Stimulated activated CD8-positive, alpha-beta memory T cell treated with anti-CD3 and anti-CD28 coated beads, Interleukin-7, amount 100 ng/mL, for 4 hours (primary cell): ENCODE measurements around the gene BOD1.

Source experiments
- DNase-seq, 2 donors: peaks; one replicate each; pipeline ENCODE4 v3.0.0-alpha.2; 2020; ENCODE audit warnings: low read depth in 2 of 2

BOD1 gene

DNA sequence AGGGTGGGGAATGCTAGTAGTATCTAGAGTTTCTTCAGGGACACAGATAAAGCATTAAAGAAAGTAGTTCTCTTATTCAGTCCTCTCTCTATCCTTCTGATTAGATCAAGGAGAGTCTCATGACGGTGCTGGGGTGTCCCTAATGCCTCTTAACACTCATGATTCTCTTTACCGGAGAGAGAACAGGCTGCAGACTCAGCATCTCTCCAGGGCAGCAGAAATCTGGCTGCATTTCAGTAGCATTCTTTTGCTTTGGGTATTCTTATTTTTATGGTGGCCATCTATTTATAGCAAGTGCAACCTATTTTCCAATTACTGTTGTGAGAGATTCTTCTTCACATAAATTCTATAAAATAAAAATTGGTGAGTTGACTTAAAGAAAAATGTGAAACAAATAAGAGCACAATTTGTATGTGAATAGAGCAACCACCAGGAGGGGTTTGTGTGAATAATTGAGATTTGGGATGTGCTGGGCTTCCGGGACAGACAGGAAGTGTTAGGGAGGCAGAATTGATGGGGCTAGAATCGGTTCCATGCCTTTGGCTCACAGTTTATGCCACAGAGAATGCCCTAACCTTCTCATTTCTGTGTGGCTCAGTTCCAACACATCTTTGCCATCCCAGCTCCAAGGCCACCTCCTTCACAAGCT is 23.8 kb upstream of the BOD1 start:
- DNase-seq = no peak

DNA sequence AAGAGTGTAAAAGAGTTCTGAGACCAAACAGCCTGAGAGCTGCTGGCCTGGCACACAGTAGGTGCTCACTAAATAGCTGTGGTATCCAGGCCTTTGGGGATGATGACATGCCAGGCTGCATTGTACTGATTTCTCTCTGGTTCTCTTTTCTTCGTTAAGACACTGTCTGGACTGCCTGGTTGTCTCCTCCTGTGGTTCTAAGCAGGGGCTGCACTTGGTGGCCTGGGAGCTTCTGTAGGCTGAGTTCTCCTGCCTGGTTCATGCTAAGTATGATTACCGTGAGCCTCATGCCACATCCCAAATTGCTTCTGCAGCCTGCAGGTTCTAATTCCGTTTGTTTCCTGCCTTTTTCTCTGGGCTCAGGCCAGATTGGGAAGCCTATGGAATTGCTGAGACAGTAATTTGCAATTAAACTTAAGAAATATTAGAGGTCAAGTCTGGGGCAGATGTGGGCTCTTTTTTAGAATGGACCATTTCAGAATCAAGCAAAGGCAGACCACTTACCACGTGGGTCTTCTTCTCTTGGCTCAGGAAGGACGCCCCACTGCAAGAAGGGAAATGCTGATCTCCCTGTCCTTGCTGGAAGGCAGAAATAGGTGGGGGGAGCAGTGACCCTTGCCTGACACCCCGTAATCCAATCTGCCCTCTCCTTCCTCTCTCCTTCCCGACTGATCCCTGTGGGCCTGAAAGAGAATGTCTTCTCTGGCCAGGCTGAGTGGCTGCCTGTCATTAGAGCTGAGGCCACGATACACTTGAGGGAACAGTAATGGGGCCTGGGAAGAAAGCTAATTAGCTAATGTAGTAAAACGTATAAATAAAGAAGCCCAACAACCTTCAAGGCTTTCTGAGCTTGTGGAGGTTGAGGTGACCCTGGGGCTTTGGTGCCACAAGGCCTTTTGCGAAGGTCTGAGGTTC is 21.9 kb upstream of the BOD1 start:
- no peak for DNase-seq

DNA sequence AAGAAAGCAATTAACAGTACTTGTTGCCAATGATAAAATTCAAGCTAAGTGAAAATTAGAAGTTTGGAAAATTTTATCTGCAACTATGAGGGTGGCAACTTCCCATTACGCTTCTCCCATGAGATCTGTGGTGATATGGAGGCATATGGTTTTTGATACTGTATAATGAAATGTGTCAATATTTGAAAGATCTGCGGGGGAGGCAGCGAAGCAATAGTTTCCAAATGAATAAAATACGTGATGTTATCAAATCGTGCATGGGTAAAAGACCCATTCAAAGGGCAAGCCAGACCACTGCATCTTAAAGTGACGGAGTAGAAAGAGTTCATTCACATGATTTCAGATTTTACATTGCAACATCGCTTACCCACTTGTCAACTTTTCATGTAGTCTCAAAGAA is 20.9 kb upstream of the BOD1 start:
- DNase-seq = no peak

DNA sequence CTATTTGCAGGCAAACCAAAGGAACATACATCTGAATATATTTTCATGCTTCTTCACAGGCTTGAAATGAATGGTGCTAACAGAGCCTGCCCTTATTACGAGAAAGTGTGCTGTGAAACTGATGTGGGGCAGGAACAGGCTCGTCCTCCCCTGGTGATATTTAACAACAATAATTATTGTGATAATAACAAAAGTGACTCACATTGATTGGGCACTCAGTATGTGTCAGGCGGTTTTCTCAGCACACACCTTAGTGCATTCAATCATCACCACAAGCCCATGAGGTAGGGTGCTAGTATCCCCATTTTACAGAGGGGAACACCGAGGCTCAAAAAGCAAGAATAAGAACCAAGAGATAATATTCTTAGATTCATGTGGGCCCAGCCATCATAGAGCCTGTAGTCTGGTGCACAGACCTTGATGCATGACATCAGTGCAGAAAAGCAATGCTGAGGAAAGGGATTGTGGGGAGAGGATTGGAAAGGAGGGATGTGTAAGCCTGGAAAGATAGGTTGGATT is 18.1 kb upstream of the BOD1 start:
- no peak for DNase-seq

DNA sequence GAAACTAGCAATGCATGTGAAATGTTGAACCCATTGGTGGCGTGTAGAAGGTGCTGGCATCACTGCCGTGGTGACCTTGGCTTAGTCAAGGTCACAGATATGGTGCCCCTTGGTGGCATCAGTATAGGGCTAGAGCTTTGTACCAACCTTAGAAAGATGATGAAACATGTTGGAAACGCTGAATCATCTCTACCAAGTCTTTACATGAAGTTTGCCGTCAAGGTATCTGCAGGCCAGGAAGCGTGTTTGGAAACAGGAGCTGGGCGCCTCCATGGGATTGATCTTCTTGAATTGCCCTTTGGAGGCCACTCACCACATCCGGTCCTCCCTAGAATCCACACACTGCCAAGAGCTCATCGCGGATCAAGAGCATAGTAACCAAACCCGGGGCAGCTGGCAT is 16.9 kb upstream of the BOD1 start:
- no peak for DNase-seq

DNA sequence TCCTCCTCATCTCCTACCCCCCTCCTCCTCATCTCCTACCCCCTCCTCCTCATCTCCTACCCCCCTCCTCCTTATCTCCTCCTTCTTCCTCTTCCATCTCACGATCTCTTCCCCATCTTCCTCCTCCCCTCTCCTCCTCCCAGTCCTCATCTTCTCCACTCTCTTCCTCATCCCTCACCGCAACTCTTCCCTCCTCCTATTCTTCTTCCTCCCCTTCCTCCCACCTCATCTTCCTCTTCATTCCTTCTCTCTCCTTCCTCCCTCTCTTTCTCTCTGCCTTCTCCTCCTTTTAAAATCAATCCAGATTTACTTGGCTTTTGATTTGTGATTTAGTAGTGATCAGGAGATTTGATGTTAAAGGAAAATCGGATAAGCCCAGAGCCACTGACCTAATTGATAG is 15.0 kb upstream of the BOD1 start:
- no peak for DNase-seq

DNA sequence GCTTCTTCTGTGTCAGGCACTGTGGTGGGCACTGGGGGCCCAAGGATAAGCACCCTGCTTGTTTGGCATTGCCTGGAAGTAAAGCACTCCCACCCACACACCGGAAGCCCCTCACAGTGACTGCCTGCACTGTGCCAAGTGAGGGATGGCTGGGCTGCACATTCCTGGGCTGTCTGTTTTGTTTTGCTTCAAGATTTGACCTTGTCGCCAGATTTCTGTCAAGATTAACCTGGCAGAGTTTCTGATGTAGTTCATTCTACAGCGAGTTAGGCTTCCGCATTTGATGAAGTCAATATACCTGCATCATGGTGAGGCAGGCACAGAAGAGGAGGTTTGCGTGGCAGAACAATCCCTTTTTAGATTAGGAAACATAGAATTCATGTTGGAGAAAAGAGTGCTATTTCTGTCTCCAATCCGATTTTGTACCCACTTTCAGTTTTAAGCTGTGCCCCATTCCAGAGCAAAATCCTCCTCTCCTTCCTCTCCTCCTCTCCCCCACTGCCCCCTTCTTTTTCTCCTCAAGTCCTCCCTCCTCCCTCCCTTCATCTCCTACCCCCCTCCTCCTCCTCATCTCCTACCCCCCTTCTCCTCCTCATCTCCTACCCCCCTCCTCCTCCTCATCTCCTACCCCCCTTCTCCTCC is 14.4 kb upstream of the BOD1 start:
- DNase-seq = no peak

DNA sequence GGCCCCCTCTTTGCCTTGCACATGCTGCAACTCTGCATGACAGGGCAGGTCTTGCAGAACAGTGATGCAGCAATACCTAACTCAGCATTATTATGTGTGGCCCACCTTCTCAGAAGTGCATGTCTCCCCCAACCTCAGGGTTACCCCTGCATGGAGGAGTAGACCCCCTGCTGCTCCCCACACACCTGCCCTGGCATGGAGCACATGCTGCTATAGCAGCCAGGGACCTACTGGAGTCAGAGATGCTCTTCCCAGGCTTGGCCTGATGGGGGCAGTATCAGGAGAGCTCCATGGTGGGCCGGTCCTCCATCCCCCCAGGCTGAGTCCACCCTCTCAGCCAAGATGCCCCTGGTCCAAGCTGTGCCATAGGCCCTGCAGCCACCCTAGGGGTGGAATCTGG is 13.2 kb upstream of the BOD1 start:
- DNase-seq = no peak

DNA sequence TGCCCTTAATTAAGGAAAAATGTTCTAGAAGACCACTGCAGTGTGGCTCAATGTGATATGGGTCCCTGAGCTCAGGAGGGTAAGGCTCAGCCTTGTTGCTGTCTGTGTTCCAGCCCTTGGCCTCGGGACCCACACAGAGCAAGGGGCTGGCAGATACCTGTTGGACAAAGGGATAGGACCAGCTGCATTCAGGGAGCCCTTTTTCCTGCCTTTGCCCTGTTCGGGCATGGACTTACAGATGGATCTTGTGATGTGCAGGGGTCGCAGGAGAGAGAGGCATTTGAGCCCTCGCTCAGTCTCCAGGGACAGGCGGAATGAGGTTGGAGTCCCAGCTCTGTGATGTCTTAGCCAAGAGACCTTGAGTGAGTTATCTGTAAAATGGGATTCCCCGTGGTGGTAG is 12.1 kb upstream of the BOD1 start:
- DNase-seq = no peak

DNA sequence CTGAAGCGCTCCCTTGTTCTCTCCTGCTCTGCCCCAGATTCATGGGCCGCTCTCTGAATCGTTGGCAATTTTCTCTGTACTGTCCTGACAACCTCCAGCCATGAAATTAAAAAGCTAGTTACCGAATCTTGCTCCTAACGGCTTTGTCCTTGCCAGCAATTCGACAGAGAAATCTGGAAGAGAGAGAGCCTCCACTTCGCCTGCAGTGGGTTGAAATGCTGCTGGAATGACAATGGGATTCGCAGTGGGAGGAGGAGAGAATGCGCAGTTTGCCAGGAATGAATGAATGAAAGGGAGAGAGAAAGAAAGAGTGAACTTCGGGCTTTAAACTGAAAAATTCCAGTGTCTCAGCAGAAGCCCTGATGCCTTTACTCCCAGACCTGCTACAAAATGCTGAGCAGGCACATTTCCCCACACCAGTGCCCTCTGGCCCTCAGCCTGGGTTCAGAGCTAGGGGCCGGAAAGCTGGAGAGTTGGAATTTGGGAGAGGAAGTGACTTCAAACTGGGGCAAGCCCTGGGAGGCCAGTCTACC is 11.5 kb upstream of the BOD1 start:
- no peak for DNase-seq

DNA sequence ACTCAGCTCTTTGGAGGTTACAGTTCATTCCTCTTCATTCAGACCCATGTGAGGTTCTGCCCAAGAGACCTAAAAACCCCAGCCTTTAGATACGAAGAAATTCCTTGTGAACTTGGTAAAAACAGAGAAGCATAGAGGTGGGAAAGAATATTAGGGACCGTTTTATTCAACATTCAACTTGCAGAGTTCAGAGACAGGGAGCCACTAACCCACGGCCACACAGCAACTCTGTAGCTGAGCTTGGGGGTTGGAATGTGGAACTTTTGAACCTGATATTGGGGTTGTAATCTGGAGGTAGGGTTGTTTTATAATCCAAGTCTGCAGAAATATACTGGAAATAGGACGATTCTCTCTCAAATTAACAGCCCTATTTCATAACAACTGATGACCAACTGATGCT is 10.8 kb upstream of the BOD1 start:
- DNase-seq = no peak

DNA sequence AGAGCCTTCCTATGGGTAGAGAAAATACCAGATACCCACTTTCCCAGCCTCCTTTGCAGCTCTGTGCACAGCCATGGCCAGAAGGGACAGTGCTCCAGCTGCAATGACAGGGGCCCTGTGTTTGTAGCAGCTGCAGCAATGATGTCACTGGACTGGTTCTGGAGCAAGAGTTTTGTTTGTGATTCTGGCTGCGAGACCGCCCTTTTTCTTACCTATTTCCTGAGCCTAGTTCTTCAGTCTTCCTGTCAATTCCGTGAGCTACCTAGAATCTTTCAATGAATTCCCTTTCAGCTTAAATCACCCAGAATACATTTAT is 10.0 kb upstream of the BOD1 start:
- DNase-seq = no peak

DNA sequence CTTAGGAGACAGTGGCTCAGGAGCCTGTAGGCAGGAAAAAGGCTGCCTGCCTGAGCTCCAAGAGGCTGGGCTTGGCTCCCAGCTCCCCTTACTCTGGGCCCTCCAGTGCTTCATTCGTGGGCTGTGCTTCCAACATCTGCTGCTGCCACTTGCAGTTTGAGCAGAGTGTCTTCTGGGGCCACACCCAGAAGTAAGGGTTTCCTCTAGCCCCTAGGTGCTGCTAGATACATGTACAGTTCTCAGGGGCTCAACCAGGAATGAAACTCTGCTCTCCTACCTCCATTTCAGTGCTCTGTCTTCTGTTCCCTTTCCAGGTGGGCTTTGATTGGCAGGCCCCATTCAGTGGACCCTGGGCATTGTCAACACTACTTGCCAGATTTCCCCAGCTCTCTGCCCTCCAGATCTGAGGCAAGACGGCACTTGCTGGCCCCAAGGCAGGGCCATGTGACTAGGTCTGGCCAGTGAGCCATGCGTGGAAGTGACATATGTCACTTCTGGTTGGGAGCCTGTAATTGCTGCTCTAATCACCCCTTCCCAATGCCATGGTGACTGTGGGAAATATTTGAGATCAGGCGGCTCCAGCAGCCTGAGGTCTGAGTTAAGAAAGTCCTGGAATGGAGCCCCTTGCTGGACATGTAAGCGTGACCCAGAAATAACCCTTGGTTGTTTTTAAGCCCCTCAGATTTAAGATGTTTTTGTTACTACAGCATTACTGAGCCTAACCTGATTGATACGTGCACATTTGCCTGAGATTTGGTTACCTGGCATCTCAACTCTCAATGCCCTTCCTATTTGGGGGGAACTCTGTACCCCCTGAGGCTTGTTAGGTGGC is 9.4 kb upstream of the BOD1 start:
- no peak for DNase-seq

DNA sequence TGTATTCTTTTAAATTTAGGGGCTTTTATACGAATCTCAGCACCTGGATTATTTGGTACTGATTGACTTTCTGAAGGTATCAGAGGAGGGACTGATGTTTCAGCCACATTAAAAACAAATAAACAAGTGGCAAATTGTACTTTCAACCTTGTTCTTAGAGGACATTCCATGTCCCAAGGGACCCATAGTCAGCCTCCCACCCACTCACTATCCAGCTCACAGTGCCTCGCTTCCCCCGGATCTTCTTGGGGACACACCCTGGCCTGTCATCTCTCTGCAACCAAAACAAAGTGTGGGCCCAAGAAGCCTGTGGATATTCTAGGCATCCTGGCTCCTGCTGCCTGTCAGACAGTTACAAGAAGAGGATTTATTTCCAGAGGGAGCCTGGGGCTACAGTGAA is 8.8 kb upstream of the BOD1 start:
- no peak for DNase-seq

DNA sequence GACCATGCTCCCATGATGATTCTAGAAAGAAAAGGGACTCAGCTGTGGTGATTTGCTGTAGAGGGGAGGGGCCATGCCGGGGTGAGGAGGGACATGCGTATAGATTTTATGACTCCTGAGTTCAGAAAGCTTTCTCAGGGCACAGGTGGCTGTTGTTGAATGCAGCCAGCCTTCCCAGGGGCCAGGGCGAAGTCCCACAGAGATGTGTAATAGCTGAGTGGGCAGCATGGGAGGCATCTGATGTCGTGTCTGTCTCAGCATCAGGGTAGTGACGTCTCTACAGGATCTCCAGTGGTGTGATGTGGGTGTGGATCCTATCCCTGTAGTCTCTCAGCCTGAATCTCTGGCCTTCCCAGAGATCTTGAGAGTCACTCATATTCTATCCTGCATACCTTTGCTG is 7.8 kb upstream of the BOD1 start:
- no peak for DNase-seq

DNA sequence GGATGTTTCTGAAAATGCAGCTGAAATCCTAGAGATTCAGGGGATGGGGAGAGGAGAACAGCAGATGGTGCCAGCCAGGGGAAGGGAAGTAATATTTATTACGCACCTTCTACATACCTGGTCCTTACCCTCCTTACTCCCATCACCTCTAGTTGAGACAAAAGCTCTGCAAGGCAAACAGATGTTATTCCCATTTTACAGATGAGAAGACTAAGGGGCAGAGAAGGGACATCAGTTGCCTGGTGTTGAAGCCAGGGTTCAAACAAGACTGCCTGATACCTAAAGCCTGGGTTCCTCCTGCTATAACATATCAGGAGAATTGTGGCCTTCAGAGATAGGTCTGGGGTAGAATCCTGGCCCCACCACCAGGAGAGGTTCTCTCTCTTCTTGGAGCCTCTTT is 7.3 kb upstream of the BOD1 start:
- no peak for DNase-seq

DNA sequence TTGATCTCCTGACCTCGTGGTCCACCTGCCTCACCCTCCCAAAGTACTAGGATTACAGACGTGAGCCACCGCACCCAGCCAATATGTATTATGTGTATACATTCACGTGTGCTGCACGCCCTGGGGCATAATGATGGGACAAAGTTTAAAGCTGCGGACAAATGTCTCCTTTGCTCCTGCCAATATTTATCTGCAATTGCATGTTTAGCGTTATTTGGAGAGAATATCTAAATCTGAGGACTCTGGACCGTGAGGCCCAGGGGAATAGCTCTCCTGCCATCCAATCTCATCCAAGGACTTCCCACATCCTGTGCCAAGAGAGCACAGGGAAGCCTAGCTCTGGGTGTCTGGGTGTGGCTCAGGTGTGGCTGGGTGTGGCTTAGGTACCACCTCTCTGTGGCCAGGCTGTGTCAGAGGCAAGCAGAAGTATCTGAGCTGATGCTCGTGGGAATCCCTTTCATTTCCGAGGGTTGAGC is 6.9 kb upstream of the BOD1 start:
- DNase-seq = no peak

DNA sequence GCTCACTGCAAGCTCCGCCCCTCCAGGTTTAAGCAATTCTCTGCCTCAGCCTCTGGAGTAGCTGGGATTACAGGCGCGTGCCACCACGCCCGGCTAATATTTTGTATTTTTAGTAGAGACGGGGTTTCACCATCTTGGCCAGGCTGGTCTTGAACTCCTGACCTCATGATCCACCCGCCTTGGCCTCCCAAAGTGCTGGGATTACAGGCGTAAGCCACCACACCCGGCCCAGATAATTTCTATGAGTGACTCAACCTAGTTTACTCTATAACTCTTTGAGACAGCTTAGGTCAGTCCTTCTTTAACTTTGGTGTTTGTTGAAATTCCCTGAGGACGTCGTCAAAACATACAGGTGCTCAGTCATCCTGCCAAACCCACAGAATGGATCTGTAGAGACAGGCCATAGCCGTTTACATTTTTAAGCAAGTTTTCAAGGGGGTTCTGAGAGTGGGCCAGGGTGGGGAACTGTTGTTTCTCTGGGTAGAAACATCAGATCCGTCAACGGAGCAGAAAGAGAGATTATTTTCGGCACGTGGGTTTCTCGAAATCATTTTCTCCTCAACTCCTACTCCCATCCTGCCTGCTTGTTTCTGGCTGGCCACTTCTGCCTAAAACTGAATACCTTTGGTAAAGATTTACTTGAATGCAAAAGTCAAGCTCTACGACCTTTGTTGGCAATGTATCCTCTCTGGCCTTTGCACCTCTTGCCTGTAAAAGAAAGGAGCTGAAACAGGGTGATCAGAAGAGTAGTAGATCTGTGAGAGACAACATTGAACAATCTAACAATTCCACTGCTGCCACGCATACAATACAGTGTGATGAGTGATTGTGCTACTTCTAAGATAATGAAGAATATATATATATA is 6.0 kb upstream of the BOD1 start:
- DNase-seq = no peak

DNA sequence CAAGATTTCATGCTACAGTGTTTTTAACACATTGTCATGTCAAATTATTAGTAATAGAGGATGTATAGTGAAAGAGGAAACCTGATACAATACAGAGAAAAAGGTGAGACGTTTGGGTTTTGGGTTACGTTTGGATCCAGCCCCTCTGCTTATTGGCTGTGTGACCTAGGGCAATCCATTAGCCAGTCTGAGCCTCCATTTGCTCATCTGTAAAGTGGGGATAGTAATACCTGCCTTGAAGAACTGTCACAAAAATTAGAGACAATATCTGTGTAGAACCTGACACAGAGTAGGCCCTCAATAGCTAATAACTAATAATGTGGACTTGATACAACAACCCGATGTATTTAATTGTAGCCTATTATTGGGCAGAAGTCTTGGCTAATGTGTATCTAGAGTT is 4.3 kb upstream of the BOD1 start:
- DNase-seq = no peak

DNA sequence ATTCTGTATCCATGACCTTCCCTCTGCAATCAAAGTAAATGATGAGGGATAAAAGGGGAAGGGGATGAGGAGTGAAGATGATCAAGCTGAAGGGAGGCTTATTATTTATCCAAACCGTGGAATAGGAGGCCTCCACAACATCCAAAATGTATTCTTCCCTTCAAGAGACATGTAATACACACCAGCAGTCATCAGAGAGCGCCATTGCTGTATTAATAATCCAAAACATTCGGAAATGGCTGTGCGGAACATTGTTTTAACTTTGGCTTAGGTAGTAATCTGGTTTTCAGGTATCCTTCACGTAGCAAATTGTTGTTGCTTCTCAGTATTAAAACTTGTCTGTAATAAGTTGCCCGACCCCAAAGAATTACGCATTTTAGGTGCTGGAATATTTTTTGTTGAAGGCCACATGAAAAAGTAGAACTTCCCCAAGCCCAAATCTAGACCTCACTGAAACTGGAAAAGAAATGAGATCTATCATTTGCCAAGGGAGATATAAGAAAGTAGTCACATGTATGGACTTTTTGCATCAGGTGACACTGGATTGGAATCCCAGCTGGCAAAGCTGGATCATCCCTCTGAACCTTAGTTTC is 2.6 kb upstream of the BOD1 start:
- DNase-seq = peak in 1 of 2 donors; percentile 24
